PC-9 (cell line): Measurements from ENCODE around the gene FNDC1.

Source experiments
- CTCF ChIP-seq: fragments of 200-600 bp; sonication (generic); conservative IDR thresholded peaks from 2 replicates; pipeline ENCODE4 v1.6.1; 2017; ENCODE audit warnings: mixed run types, antibody characterized with exemption, mild to moderate bottlenecking, moderate library complexity
- EZH2 ChIP-seq: fragments of 200-600 bp; sonication (generic); IDR thresholded peaks from 2 replicates; pipeline ENCODE4 v1.8.0; 2017; ENCODE audit warnings: antibody characterized with exemption, low read depth

GRCh38 chr6:159252955-159253508 lies 83.8 kb downstream of the FNDC1 start:
- peak; percentile 61 for TF ChIP-seq CTCF
- no peak for TF ChIP-seq EZH2
